Mammary epithelial cell (primary cell): Measurements from ENCODE around the gene BTLA.

ENCODE experiments used
- CTCF ChIP-seq, 2 donors: IDR thresholded peaks in 1 of 2; conservative IDR thresholded peaks in 1 of 2; 2 replicates each; pipeline ENCODE4 v1.5.1; 2011 to 2012; ENCODE audit warnings: inconsistent platforms in 2 of 2, low read length in 2 of 2, mild to moderate bottlenecking in 2 of 2, control low read depth in 1 of 2, low read depth in 1 of 2; ENCODE audit not compliant: insufficient read depth in 1 of 2; ENCODE audit errors: extremely low read depth in 1 of 2
- EZH2 ChIP-seq: IDR thresholded peaks from 2 replicates; pipeline ENCODE4 v1.6.1; 2012; ENCODE audit warnings: low read length, inconsistent platforms, borderline replicate concordance

GRCh38 chr3:112508860-112509259 is 9.6 kb upstream of the BTLA start:
- TF ChIP-seq CTCF (conservative IDR thresholded peaks at IDR 0.05 in 1 of 2, IDR thresholded peaks at IDR 0.05 in 1 of 2; ENCODE audit: extremely low read depth in 1 of 2, insufficient read depth in 1 of 2, low read depth in 1 of 2, low read length in 2 of 2) (no peak), EZH2 (no peak)
